HG02798 (cell line): Measurements from ENCODE around the gene FMNL3.
A peak's percentile ranks its signal among the peaks of the same experiment; 100 is the strongest.
"Not testable (repeated sequence)": the region's sequence is repeated elsewhere in the genome, so short reads cannot be mapped to it uniquely, and the experiment has no call there.

Experiments used
- ATAC-seq: cut with Tn5 transposase; IDR thresholded peaks from one replicate; pipeline ENCODE4 v1.9.1; 2021; ENCODE audit warnings: mild to moderate bottlenecking; ENCODE audit not compliant: unreplicated experiment, poor library complexity

FMNL3 gene

DNA sequence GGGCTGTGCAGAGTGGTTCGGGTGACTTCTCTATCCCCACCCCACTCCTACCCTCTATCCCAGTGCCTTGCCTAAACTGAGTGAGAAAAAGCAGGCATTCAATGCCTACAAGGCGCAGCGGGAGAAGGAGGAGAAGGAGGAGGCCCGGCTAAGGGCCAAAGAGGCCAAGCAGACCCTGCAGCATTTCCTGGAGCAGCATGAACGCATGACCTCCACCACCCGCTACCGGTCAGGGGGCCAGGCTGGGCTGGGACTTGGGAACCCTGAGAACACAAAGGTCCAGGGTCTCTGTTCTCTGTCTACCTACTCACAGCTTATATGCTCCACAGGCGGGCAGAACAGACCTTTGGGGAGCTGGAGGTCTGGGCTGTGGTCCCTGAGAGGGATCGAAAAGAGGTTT lies 72.2 kb downstream of the FMNL3 start:
- ATAC-seq, result no peak

DNA sequence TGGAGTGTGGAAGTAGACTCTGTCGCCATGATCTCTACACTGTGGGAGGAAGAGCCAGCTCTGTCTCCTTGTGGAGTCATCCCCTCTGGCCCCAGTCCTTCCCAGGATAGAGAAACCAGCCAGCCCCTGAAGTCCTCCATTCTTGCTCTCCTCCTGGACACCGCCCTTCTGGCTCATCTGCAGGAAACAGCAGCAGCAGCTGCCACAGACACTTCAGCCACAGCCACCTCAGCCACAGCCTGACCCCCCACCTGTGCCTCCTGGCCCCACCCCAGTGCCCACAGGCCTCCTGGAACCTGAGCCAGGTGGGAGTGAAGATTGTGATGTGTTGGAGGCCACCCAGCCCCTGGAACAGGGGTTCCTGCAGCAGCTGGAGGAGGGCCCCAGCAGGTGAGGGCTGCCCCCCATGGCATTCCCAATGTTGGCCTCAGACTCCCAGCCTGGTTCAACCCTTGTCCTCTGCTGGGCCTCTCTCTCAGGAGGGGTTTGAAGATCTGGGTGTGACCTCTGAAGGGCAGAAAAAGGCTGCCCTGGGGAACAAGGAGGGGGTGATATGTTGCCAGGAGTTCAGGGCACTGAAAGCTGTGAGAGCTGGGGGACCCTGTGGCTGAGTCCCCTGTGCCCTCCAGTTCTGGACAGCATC lies 73.4 kb downstream of the FMNL3 start:
- ATAC-seq, result no peak

DNA sequence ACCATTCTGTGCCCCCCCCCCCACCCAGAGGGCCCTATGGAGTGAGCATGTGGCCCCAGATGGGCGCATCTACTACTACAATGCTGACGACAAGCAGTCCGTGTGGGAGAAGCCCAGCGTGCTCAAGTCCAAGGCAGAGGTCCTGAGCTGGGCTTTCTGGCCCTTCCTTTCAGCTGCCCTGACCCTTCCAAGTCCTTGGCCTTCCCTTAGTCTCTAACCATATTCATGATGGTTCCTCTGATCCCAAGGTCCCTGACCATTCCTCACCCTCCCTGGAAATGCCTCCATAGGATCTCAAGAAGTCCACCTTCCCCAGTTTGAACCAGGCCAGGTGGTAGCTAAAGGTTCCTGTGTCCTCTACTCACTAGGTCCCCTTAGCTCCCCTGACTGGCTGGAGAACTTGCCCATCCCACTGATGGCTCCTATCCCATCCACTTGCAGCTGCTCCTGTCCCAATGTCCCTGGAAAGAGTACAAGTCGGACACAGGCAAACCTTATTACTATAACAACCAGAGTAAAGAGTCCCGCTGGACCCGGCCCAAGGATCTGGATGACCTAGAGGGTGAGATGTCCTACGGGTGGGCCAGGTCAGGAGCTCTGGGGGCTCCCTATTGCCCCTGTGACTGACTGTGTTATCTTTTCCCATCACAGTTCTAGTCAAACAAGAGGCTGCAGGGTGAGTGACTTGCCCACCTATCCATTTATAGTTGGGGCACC lies 74.1 kb downstream of the FMNL3 start:
- ATAC-seq, result no peak

DNA sequence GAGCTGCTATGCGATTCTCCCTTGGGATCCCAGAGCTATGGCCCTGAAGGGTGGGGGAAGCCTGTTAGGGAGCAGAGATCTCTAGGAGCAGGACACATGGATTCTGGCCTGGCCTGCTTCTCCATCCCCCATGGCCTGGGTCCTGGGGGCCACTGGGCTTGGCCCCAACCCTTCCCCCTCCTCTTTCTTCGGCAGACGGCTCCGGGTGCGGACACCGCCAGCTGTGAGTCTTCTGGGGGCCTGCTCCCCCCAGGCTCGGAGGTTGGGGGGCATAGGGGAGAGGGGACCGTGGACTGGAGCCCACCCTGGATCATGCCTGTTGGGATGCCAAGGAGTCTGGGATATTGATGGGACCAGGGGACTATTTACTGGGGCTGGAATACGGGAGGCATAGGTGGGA lies 74.8 kb downstream of the FMNL3 start:
- ATAC-seq, result no peak

DNA sequence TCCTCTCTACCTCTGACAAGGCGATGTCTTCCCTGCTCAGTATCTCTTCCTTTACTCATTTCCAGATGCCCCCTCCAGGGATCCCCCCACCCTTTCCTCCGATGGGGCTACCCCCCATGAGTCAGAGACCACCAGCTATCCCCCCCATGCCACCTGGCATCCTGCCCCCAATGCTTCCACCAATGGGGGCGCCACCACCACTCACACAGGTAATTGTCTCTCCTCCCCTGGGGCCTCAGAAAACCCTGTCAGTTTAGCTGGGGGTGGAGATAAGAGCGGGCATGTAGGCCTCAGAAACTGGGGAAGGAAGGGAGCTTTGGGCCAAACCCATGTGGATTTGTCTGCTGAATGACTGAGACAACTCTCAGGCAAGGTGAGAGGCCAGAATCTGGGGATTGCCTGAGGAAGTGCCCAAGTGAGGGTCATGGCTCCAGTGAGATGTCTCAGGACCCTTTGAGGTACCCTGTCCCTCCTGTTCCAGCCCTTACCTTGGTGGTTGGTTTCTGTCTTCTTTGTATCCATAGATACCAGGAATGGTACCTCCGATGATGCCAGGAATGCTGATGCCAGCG lies 75.8 kb downstream of the FMNL3 start:
- no peak for ATAC-seq

- ATAC-seq, result no peak
These were observed 79.3 kb downstream of the FMNL3 start for GRCh38 chr12:49627752-49628360.

- ATAC-seq, result no peak
These were observed 80.4 kb downstream of the FMNL3 start for GRCh38 chr12:49626836-49627235.

GRCh38 chr12:49626169-49626835 lies 80.9 kb downstream of the FMNL3 start:
- no peak for ATAC-seq

GRCh38 chr12:49624921-49625577 lies 82.2 kb downstream of the FMNL3 start:
- no peak for ATAC-seq

DNA sequence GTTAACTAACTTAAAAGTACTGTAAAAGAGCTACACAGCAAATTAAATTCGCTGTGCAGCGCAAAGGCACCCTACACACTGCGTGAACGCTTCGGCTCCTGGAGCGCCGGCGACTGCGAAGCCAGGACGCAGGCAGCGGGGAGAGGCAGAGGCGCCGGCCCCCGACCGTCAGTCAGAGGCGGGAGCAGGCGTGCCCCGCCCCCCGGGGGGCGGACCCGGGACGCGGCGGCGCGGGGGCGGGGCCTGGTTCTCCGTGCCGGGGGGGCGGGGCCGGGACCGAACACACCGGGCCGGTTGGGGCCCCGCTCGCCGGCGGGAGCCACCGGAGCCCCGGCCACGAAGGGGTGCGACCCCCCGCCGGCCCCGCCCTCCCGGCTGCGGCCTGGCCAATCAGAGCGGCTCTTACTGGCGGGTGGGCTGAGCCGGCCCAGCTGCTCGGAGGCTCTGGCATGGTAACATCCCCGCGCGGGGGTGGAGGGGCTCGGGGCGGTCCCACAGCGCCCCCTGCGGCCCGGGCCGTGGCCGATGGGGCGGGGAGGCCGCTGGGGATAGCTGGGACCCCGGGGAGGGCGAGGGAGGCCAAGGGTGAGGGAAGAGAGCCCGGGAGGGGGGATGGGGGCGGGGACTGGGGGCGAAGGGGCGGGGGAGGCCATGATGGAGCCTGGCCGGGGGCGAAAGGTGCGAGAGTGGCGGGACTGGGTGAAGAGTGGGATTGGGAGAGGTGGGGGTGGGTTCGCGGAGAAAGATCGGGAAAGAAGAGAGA lies 83.9 kb downstream of the FMNL3 start, which contains the start of gene PRPF40B:
Gene PRPF40B, plus strand, starts transcription at position 420 of the 763 bp plus-strand sequence. Its CDS starts 30 bp downstream, at position 450.
- peak; percentile 79 for ATAC-seq

DNA sequence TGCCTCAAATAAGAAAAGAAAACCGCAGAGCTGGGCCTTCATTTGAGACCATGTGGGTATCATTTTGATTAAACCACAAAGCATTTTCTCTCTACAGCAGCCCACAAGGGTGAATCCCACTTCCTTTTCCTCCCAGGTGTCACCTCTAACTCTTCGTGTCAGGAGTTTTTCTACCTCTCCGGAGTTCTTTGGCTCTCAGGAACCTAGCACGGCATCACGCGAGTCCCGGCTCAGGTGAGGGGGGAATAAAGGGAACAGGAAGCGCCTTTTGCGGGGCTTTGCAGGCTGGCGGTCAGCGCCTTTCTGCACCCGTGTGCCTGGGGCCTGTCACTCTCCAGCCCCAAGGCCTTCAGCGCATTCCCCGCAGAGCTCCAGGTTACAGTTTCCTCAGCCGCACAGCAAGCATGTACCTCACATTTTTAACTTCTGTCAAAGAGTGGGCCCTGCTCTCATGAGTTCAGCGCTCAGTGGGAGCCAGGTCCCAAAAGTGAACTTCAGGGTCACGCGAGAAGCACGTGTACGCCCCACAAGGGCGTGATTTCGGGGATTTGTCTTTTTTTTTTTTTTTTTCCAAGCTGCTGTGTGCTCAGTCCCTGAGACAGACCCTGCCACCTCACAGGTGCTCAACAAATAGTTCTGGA lies 84.6 kb downstream of the FMNL3 start:
- ATAC-seq, result peak; percentile 31

DNA sequence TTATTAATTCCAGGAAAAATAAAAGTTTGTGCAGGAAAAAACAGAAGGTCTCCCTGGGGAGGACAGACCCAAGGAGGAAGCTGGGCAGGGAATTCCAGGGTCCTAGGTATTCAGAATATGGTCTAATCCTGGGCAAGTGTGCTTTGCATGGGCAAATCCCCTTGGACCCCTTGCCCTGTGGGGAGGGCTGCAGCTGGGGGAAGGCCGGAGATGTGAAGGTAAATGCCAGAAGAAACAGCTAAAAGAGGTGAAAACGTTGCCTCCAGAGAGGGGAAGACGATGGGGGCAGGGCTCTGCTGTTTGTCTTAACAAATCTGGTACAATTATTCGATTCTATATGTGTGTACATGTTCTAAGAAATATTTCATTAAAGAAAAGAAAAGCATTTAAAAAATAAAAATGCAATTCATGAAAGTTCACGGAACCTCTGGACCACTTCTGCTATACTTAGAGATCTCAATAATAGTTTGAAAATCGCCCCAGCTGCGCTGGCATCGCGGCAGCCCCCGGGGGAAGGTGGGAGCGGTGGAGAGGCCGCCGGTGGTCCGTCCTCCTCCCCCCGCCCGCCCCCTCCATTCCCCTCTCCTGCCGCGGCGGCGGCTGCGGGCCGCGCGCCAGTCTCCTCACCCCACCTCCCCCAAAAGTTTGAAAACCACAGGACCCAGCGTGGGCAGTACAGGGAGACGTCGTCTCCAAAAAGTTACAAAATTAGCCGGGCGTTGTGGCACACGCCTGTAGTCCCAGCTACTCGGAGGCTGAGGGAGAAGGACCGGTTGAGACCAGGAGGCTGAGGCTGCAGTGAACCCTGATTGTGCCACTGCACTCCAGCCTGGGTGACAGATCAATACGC lies 85.3 kb downstream of the FMNL3 start:
- ATAC-seq, result no peak

DNA sequence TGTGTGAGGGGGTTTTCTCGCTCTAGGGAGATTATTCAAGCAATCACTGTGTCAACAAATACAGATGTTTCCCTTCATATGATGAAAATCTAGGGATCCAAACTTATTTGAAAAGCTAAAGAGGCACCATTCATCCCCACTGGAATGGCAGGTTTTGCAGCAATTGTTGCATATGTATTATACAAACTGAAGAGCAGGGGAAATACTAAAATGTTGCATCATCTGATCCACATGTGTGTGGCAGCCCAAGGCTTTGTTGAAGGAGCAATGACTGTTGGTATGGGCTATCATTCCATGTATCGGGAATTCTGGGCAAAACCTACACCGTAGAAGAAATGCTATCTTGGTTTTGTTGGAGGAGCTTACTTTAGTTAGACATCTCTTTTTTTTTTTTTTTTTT lies 87.9 kb downstream of the FMNL3 start:
- no peak for ATAC-seq

GRCh38 chr12:49618576-49618975 lies 88.6 kb downstream of the FMNL3 start:
- no peak for ATAC-seq

DNA sequence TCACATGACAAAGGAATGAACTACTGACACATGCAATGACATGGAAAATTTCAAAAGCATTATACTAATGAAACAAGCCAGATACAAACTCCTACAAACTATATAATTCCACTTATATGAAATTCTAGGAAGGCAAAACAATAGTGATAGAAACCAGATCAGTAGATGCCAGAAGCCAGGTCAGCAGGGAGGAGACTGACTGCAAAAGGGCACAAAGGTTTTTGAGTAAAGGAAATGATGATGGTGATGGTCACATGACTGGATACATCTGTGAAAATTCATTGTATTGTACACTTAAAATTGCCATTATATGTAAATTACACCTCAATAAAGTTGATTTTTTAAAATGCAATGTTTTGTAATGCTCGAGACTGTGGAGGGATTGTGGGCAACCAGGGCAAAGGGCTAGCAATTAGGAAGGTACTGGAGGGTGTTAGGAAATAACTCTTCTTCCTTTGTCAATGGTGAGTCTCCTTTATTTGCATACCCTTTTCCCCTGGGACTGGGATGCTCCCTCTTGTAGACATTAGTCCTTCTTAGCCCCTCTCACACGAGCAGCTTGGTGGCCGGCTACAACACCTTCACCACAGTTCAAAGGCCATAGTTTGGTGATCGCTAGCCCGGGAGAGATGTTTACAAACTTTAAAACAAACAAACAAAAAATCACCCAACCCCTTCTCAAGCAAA lies 90.5 kb downstream of the FMNL3 start:
- ATAC-seq, result no peak

DNA sequence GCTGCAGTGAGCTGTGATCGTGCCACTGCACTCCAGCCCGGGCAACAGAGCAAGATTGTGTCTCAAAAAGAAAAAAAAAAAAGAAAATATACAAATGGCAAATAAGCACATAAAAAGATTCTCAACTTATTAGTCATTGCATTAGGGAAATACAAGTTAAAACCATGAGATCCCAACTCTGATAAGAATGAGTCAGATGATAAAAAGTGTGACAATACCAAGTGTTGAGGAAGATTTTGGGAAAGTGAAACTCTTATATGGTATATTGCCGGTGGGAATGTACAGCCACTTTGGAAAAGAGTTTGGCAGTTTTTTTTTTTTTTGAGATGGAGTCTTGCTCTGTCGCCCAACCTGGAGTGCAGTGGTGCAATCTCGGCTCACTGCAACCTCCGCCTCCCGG lies 91.5 kb downstream of the FMNL3 start:
- ATAC-seq, result no peak

DNA sequence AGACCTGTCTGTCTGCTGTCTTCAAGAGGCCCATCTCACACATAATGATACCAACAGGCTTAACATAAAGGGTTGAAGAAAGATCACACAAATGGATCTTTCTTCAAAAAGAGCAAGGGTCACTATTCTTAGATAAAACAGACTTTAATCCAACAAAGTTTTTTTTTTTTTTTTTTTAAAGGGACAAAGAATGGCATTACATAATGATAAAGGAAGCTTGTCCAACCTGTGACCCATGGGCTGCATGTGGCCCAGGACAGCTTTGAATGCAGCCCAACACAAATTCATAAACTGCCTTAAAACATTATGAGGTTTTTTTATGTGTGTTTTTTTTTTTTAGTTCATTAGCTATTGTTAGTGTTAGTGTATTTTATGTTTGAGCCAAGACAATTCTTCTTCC lies 95.0 kb downstream of the FMNL3 start:
- no peak for ATAC-seq

GRCh38 chr12:49610785-49611184 lies 96.4 kb downstream of the FMNL3 start:
- not testable (repeated sequence) for ATAC-seq
